K562 (cell line): ENCODE data around the gene ST6GALNAC2. TPM values are rescaled to one million over a fixed set of nuclear protein-coding genes. Genes with fewer than 3 reads are reported as not detected.
A peak's percentile ranks its signal among the peaks of the same experiment; 100 is the strongest.
"Not testable (repeated sequence)": the region's sequence is repeated elsewhere in the genome, so short reads cannot be mapped to it uniquely, and the experiment has no call there.

ENCODE experiments used
- ATAC-seq: fragments of 200-7000 bp; cut with Tn5 transposase; 3 replicates; pipeline ENCODE4 v1.9.1; 2020; ENCODE audit warnings: moderate library complexity
- BruUV-seq: library from RNA; stranded (reverse); fragments of 400-500 nt; replicated peaks from 2 replicates; lab custom pipeline; 2021; lab: Mats Ljungman, UMichigan
- CTCF ChIA-PET: fragments of 300-600 bp; formaldehyde crosslinking; extraction: SDS; loops from one replicate; lab custom pipeline; 2021; ENCODE audit warnings: low intra/inter-chr PET ratio; lab: Yijun Ruan, JAX
- POLR2A ChIA-PET: fragments of 300-600, 350-650 bp; sonication (Branson Sonifier 250); formaldehyde crosslinking; extraction: SDS; loops from one replicate; lab custom pipeline; 2021; ENCODE audit warnings: antibody characterized with exemption, inconsistent platforms; lab: Yijun Ruan, JAX
- DNase-seq, 4 experiments: peaks; one replicate each; pipeline versions ENCODE4 v3.0.0 to v3.0.0-alpha.2; 2011 to 2018; ENCODE audit warnings: low spot score in 3 of 4, mixed read lengths in 3 of 4; ENCODE audit errors: extremely low read depth in 1 of 4
- FAIRE-seq: peaks from 2 replicates; lab custom pipeline; 2011; peaks lifted over from hg19 to GRCh38; lab: Jason Lieb, UNC
- H2AFZ ChIP-seq: 2 replicates; pipeline ENCODE4 v1.6.0; 2011; ENCODE audit warnings: low read depth, low read length, control low read depth, inconsistent platforms
- H3K27ac ChIP-seq: fragments of 200-600 bp; 3 replicates; pipeline ENCODE4 v1.8.0; 2011; ENCODE audit warnings: low read depth, mild to moderate bottlenecking, control low read depth, inconsistent platforms, low read length, moderate library complexity, mixed read lengths; ENCODE audit errors: extremely low read depth
- H3K27me3 ChIP-seq, 2 experiments: fragments of 300-600 bp in 1 of 2; 2 replicates in 1 of 2; 3 replicates in 1 of 2; pipeline versions ENCODE4 v1.6.0 to v1.8.0; 2011; ENCODE audit warnings: inconsistent platforms in 2 of 2, low read length in 2 of 2, mild to moderate bottlenecking in 1 of 2, mixed read lengths in 1 of 2, moderate library complexity in 1 of 2; ENCODE audit not compliant: control insufficient read depth in 2 of 2, insufficient read depth in 2 of 2
- H3K36me3 ChIP-seq: fragments of 300-600 bp; 3 replicates; pipeline ENCODE4 v1.8.0; 2011; ENCODE audit warnings: mild to moderate bottlenecking, low read length, inconsistent platforms; ENCODE audit not compliant: control insufficient read depth, insufficient read depth
- H3K4me1 ChIP-seq, 2 experiments: fragments of 200-600 bp in 1 of 2; replicated peaks in 1 of 2; 2 replicates in 1 of 2; 3 replicates in 1 of 2; pipeline versions ENCODE4 v1.5.1 to v1.8.0; 2011; ENCODE audit warnings: inconsistent platforms in 2 of 2, low read length in 2 of 2, mild to moderate bottlenecking in 1 of 2, mixed read lengths in 1 of 2, moderate library complexity in 1 of 2; ENCODE audit not compliant: control insufficient read depth in 2 of 2, insufficient read depth in 2 of 2
- H3K4me2 ChIP-seq: 2 replicates; pipeline ENCODE4 v1.6.1; 2011; ENCODE audit warnings: low read length, control low read depth, inconsistent platforms, mixed read lengths; ENCODE audit not compliant: insufficient read depth
- H3K4me3 ChIP-seq: fragments of 200-600 bp; sonication (generic), shearing (Covaris generic); 2 replicates; pipeline ENCODE4 v1.5.1; 2016; ENCODE audit warnings: control low read depth, inconsistent platforms
- H3K79me2 ChIP-seq: fragments of 200-600 bp; 3 replicates; pipeline ENCODE4 v1.8.0; 2011; ENCODE audit warnings: low read length, inconsistent platforms; ENCODE audit not compliant: control insufficient read depth, insufficient read depth
- H3K9ac ChIP-seq, 2 experiments: 2 replicates each; pipeline versions ENCODE4 v1.6.0 to v1.6.1; 2011; ENCODE audit warnings: low read depth in 2 of 2, low read length in 2 of 2, control low read depth in 1 of 2, inconsistent platforms in 1 of 2, mild to moderate bottlenecking in 1 of 2, mixed read lengths in 1 of 2; ENCODE audit not compliant: insufficient read depth in 1 of 2
- H3K9me1 ChIP-seq: one replicate; pipeline ENCODE4 v1.6.0; 2011; ENCODE audit warnings: inconsistent platforms, mild to moderate bottlenecking, low read length, moderate library complexity; ENCODE audit not compliant: control insufficient read depth, insufficient read depth
- H3K9me3 ChIP-seq: replicated peaks from 2 replicates; pipeline ENCODE4 v1.5.1; 2011; ENCODE audit warnings: low read depth, low read length, inconsistent platforms; ENCODE audit not compliant: control insufficient read depth, insufficient read depth
- H4K20me1 ChIP-seq: replicated peaks from 2 replicates; pipeline ENCODE4 v1.6.1; 2011; ENCODE audit warnings: low read length, inconsistent platforms, mixed read lengths; ENCODE audit not compliant: control insufficient read depth, insufficient read depth
- ATF7 ChIP-seq: fragments of 450-650 bp; IDR thresholded peaks from 2 replicates; pipeline ENCODE4 v1.7.1; 2014; ENCODE audit warnings: mild to moderate bottlenecking, moderate library complexity
- CREM ChIP-seq: IDR thresholded peaks from 2 replicates; pipeline ENCODE4 v1.6.1; 2014; ENCODE audit warnings: antibody characterized with exemption, low read depth
- JUND ChIP-seq, 2 experiments: IDR thresholded peaks; 2 replicates in 1 of 2; 3 replicates in 1 of 2; pipeline ENCODE4 v1.6.1; 2011; ENCODE audit warnings: borderline replicate concordance in 2 of 2, low read depth in 2 of 2, low read length in 2 of 2, improper control_type of control experiment in 1 of 2, missing biosample characterization in 1 of 2, missing genetic modification characterization in 1 of 2, missing genetic modification reagents in 1 of 2
- MEIS2 ChIP-seq: fragments of 450-650 bp; IDR thresholded peaks from 2 replicates; pipeline ENCODE4 v1.6.1; 2014; ENCODE audit warnings: mild to moderate bottlenecking; ENCODE audit not compliant: partially characterized antibody
- MXI1 ChIP-seq: IDR thresholded peaks from 2 replicates; pipeline ENCODE4 v1.6.1; 2011; ENCODE audit warnings: low read depth, mild to moderate bottlenecking, improper control_type of control experiment, low read length
- NFIC ChIP-seq: fragments of 450-650 bp; IDR thresholded peaks from 2 replicates; pipeline ENCODE4 v1.6.1; 2017; ENCODE audit warnings: mild to moderate bottlenecking, inconsistent platforms
- POLR2B ChIP-seq: fragments of 450-650 bp; IDR thresholded peaks from 2 replicates; pipeline ENCODE4 v1.6.1; 2018; ENCODE audit warnings: low read depth; ENCODE audit not compliant: partially characterized antibody
- SUPT5H ChIP-seq: fragments of 450-650 bp; IDR thresholded peaks from 2 replicates; pipeline ENCODE4 v1.6.1; 2016
- WGBS: fragments of 100-300 bp; shearing (Covaris generic); methylation state at CpG from one replicate; pipeline ENCODE4 v1.1.6; 2016; ENCODE audit warnings: low coverage, mixed read lengths; ENCODE audit not compliant: insufficient coverage; ENCODE audit errors: missing lambda C conversion rate; 5-methylcytosine and 5-hydroxymethylcytosine counted together
- in situ Hi-C: fragments of 300-500 bp; cut with MboI; formaldehyde crosslinking; loops from 4 replicates; pipeline ENCODE4 v1.15.0; 2018; ENCODE audit warnings: inconsistent platforms, mixed read lengths
- intact Hi-C: fragments of 100-400 bp; cut with micrococcal nuclease; formaldehyde crosslinking; loops from 2 replicates; pipeline ENCODE4 v1.14.2; 2022
- polyA plus RNA-seq, 8 experiments: library from polyadenylated mRNA; depleted of rRNA in 4 of 8; stranded (reverse) in 5 of 8; unstranded in 3 of 8; fragments of >200 nt; fragmentation: Nextera tagmentation in 2 of 8; fragmentation: Illumina TruSeq in 1 of 8; extraction: Ambion mirVana in 2 of 8; extraction: Trizol in 1 of 8; gene quantifications; 2 replicates each; pipeline versions ENCODE4 v1.2.1 to v1.2.3, GENCODE V29; 2011 to 2014; ENCODE audit warnings: inconsistent platforms in 1 of 8, missing spikeins in 1 of 8
- total RNA-seq, 7 experiments: library from RNA; depleted of rRNA in 6 of 7; stranded (reverse); fragments of >200 nt in 6 of 7; fragmentation: Illumina TruSeq in 2 of 7; extraction: Trizol in 2 of 7; gene quantifications; 2 replicates each; pipeline versions ENCODE4 v1.2.1 to v1.2.3, GENCODE V29; 2011 to 2021; ENCODE audit warnings: low replicate concordance in 1 of 7
- TF ChIP-seq, protein P1 (sequence below), 2 experiments: fragments of 450-650 bp in 1 of 2; sonication (generic) in 1 of 2; formaldehyde crosslinking in 1 of 2; IDR thresholded peaks in 1 of 2; conservative IDR thresholded peaks in 1 of 2; 2 replicates each; pipeline versions ENCODE4 v1.6.1 to v1.8.1; 2016 to 2023; ENCODE audit warnings: mild to moderate bottlenecking in 2 of 2, moderate library complexity in 2 of 2, inconsistent platforms in 1 of 2, missing genetic modification reagents in 1 of 2

ST6GALNAC2 gene
- total and polyA plus RNA-seq, 9 of the 15 experiments (the other 6 are each of a cell fraction or from before 2014, with no cell fraction given): 0.18 TPM; not detected in 8

DNA sequence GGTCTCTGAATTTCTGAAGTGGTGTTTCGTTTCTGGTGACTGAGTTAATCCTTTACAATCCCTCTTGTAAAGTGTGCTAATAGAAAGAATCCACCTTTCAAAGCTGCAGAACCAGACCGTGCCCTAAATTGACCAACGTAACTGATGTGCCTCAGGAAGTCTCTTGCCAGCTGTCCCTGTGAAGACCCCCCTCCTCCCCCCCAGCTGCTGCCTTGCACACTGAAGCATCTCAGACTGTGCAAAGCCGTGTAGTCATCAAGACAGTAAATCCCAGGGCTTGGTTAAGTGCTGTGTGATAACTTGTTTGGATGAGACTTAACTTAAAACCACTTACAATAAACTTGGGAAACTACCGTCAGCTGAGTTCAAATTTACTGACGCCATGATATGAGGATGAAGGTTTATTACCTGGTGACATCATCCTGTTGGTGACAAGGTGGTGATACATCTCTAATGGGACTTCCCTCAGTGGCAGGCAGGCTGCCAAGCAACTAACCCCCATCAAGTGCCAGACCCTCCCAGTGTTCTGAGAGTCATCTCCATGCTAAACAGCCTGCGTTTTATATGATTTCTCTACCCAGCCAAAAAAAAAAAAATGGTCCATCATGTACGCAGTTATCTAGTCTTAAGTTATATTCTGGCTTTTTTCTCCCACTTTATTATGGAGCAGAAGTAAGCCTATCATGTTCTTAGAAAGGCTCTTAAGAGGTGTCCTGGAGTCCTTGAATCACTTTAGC is 20.5 kb downstream of the ST6GALNAC2 start:
- peaks cover 34% of the 10 kb centered on the region for H4K20me1 ChIP-seq
- H3K36me3 ChIP-seq: peaks cover 57% of the 10 kb centered on the region
- CTCF ChIA-PET, intact Hi-C loops, BruUV-seq, ATAC-seq, H3K27me3 ChIP-seq, H2AFZ ChIP-seq, H3K9me3 ChIP-seq, FAIRE-seq, H3K4me3 ChIP-seq, H3K4me2 ChIP-seq, in situ Hi-C loops: not testable (repeated sequence)
- DNase-seq: peak in 2 of 4 experiments; percentile 29 to 34
- H3K4me1 ChIP-seq: peaks cover 35 to 42% of the 10 kb centered on the region in 2 experiments
- POLR2A ChIA-PET: interaction anchor here (0.7 to 4.1 kb wide), 8 partner anchors 7 to 175 kb away, joined by 3 to 48 read pairs (median 11); no protein-coding TSS in a partner anchor
- peaks cover 36% of the 10 kb centered on the region for H3K79me2 ChIP-seq
- TF ChIP-seq POLR2B (peak; percentile 74), JUND (IDR thresholded peaks at IDR 0.05; ENCODE audit: borderline replicate concordance, low read depth, low read length) (peak; percentile 52; the same call in 1 of the 2 replicates), JUND (tag; IDR thresholded peaks at IDR 0.05; ENCODE audit: borderline replicate concordance, low read depth, low read length) (peak; percentile 44; the same call in 1 of the 3 replicates), SUPT5H (peak; percentile 49; the same call in 1 of the 2 replicates), NFIC (peak; percentile 22; the same call in 1 of the 2 replicates), MEIS2 (peak; percentile 4), ATF7 (peak; percentile 64; the same call in 1 of the 2 replicates), MXI1 (0 out of 2 replicates have a peak, but pooled peaks have one; percentile 35), CREM (peak; percentile 46; the same call in 1 of the 2 replicates)
- TF ChIP-seq, protein P1, sequence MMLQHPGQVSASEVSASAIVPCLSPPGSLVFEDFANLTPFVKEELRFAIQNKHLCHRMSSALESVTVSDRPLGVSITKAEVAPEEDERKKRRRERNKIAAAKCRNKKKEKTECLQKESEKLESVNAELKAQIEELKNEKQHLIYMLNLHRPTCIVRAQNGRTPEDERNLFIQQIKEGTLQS (IDR thresholded peaks at IDR 0.05): peak; percentile 87
- TF ChIP-seq, protein P1 (CRISPR knock-in tag; conservative IDR thresholded peaks at IDR 0.05): not testable (repeated sequence)
- TF ChIP-seq, all 486 proteins: peak for 9; not testable (repeated sequence) for 477
- not testable (repeated sequence) for H3K9me1 ChIP-seq, H3K9ac ChIP-seq, H3K27ac ChIP-seq
- 64% methylated on average over 5 of the region's 8 CpGs for WGBS

GRCh38 chr17:76563359-76563758 is 22.3 kb downstream of the ST6GALNAC2 start:
- H3K27me3 ChIP-seq, H3K9ac ChIP-seq, H3K4me2 ChIP-seq, intact Hi-C loops, H3K9me3 ChIP-seq, H2AFZ ChIP-seq, H3K27ac ChIP-seq, ATAC-seq, FAIRE-seq, CTCF ChIA-PET, in situ Hi-C loops, H3K4me3 ChIP-seq, DNase-seq, H3K9me1 ChIP-seq, BruUV-seq: not testable (repeated sequence)
- WGBS: 81% methylated on average over 2 of the region's 2 CpGs
- Histone ChIP-seq H3K4me1 (peaks cover 25 to 37% of the 10 kb centered on the region in 2 experiments), H4K20me1 (peaks cover 38% of the 10 kb centered on the region), H3K79me2 (peaks cover 54% of the 10 kb centered on the region), H3K36me3 (peaks cover 74% of the 10 kb centered on the region)
- POLR2A ChIA-PET: interaction anchor here (0.9 to 5.8 kb wide), 3 partner anchors 9 to 119 kb away, joined by 4 to 38 read pairs (median 9); no protein-coding TSS in a partner anchor
